Liver (tissue), 9 donors: ENCODE results near the gene PCNP. TPM values are rescaled to one million over a fixed set of nuclear protein-coding genes. Genes with fewer than 3 reads are reported as not detected.

Experiments
- DNase-seq: peaks from one replicate; pipeline ENCODE4 v3.0.0-alpha.2; 2017; ENCODE audit warnings: low spot score
- H3K27ac ChIP-seq, 2 donors: one replicate each; pipeline ENCODE4 v1.7.0; 2013; ENCODE audit warnings: inconsistent platforms in 2 of 2, low read length in 2 of 2, control low read depth in 1 of 2, low read depth in 1 of 2, mild to moderate bottlenecking in 1 of 2
- H3K27me3 ChIP-seq, 4 donors: one replicate each; pipeline versions ENCODE4 v1.6.1 to v1.7.0; 2013; ENCODE audit warnings: low read length in 3 of 4, inconsistent platforms in 1 of 4, mild to moderate bottlenecking in 1 of 4, moderate library complexity in 1 of 4; ENCODE audit not compliant: control insufficient read depth in 4 of 4, insufficient read depth in 4 of 4
- H3K36me3 ChIP-seq, 4 donors: one replicate each; pipeline versions ENCODE4 v1.6.1 to v1.7.0; 2013; ENCODE audit warnings: low read length in 3 of 4, mild to moderate bottlenecking in 3 of 4, low read depth in 1 of 4, moderate library complexity in 1 of 4; ENCODE audit not compliant: control insufficient read depth in 4 of 4, insufficient read depth in 3 of 4
- H3K4me1 ChIP-seq, 4 donors: one replicate each; pipeline versions ENCODE4 v1.6.1 to v1.7.0; 2013; ENCODE audit warnings: low read length in 3 of 4, mild to moderate bottlenecking in 3 of 4, moderate library complexity in 1 of 4; ENCODE audit not compliant: control insufficient read depth in 4 of 4, insufficient read depth in 4 of 4
- H3K4me3 ChIP-seq, 3 donors: one replicate each; pipeline versions ENCODE4 v1.6.1 to v1.7.0; 2013; ENCODE audit warnings: low read length in 3 of 3, control low read depth in 1 of 3, low read depth in 1 of 3, mild to moderate bottlenecking in 1 of 3
- H3K9ac ChIP-seq, 2 donors: one replicate each; pipeline ENCODE4 v1.7.0; 2013; ENCODE audit warnings: low read length in 2 of 2, mild to moderate bottlenecking in 2 of 2, moderate library complexity in 2 of 2, control low read depth in 1 of 2, low read depth in 1 of 2
- H3K9me3 ChIP-seq, 4 donors: one replicate each; pipeline versions ENCODE4 v1.6.1 to v1.7.0; 2013; ENCODE audit warnings: low read length in 3 of 4; ENCODE audit not compliant: control insufficient read depth in 4 of 4
- ATF3 ChIP-seq: IDR thresholded peaks from 2 replicates; pipeline ENCODE4 v1.6.1; 2016; ENCODE audit warnings: antibody characterized with exemption
- CTCF ChIP-seq: fragments of 150-350 bp; IDR thresholded peaks from 2 replicates; pipeline ENCODE4 v1.5.1; 2017; ENCODE audit warnings: improper control_type of control experiment, low read depth, low read length; ENCODE audit not compliant: missing input control
- EGR1 ChIP-seq, 2 donors: IDR thresholded peaks; 2 replicates each; pipeline ENCODE4 v1.6.1; 2016 to 2018; ENCODE audit warnings: antibody characterized with exemption in 2 of 2, low read depth in 2 of 2
- FOXA1 ChIP-seq: IDR thresholded peaks from 2 replicates; pipeline ENCODE4 v1.6.1; 2016; ENCODE audit warnings: antibody characterized with exemption
- FOXA2 ChIP-seq: IDR thresholded peaks from 2 replicates; pipeline ENCODE4 v1.6.1; 2016; ENCODE audit warnings: antibody characterized with exemption
- GABPA ChIP-seq, 2 donors: IDR thresholded peaks in 1 of 2; conservative IDR thresholded peaks in 1 of 2; 2 replicates each; pipeline ENCODE4 v1.6.1; 2016; ENCODE audit warnings: antibody characterized with exemption in 2 of 2, mild to moderate bottlenecking in 1 of 2, moderate library complexity in 1 of 2
- HNF4A ChIP-seq, 2 donors: conservative IDR thresholded peaks; 2 replicates each; pipeline ENCODE4 v1.6.1; 2016; ENCODE audit warnings: antibody characterized with exemption in 2 of 2, mild to moderate bottlenecking in 2 of 2
- JUND ChIP-seq, 2 donors: IDR thresholded peaks; 2 replicates each; pipeline ENCODE4 v1.6.1; 2016; ENCODE audit warnings: antibody characterized with exemption in 2 of 2
- MAX ChIP-seq: IDR thresholded peaks from 2 replicates; pipeline ENCODE4 v1.6.1; 2016; ENCODE audit warnings: antibody characterized with exemption
- NR2F2 ChIP-seq: IDR thresholded peaks from 2 replicates; pipeline ENCODE4 v1.6.1; 2016; ENCODE audit warnings: antibody characterized with exemption
- RAD21 ChIP-seq, 2 donors: IDR thresholded peaks; 2 replicates each; pipeline ENCODE4 v1.6.1; 2016; ENCODE audit warnings: antibody characterized with exemption in 2 of 2, mild to moderate bottlenecking in 2 of 2
- REST ChIP-seq: IDR thresholded peaks from 2 replicates; pipeline ENCODE4 v1.6.1; 2016; ENCODE audit warnings: antibody characterized with exemption, mild to moderate bottlenecking
- RXRA ChIP-seq, 2 donors: IDR thresholded peaks; 2 replicates each; pipeline ENCODE4 v1.6.1; 2017 to 2018; ENCODE audit warnings: antibody characterized with exemption in 2 of 2, mild to moderate bottlenecking in 1 of 2
- SP1 ChIP-seq: IDR thresholded peaks from 2 replicates; pipeline ENCODE4 v1.6.1; 2018; ENCODE audit warnings: antibody characterized with exemption, mild to moderate bottlenecking
- TAF1 ChIP-seq: conservative IDR thresholded peaks from 2 replicates; pipeline ENCODE4 v1.6.1; 2016; ENCODE audit warnings: antibody characterized with exemption, mild to moderate bottlenecking
- YY1 ChIP-seq: IDR thresholded peaks from 2 replicates; pipeline ENCODE4 v1.6.1; 2016; ENCODE audit warnings: antibody characterized with exemption, mild to moderate bottlenecking
- ZBTB33 ChIP-seq: IDR thresholded peaks from 2 replicates; pipeline ENCODE4 v1.6.1; 2016; ENCODE audit warnings: antibody characterized with exemption
- WGBS: extraction: QIAGEN DNeasy Blood & Tissue Kit; methylation state at CpG from one replicate; pipeline ENCODE4 v1.1.7; 2013; 5-methylcytosine and 5-hydroxymethylcytosine counted together
- polyA plus RNA-seq, 2 donors: library from polyadenylated mRNA; stranded (reverse) in 1 of 2; unstranded in 1 of 2; fragments of 200-250 nt in 1 of 2; fragments of >200 nt in 1 of 2; fragmentation: Nextera tagmentation in 1 of 2; extraction: Ambion mirVana in 1 of 2; gene quantifications; one replicate each; pipeline versions ENCODE4 v1.2.1 to v1.2.3, GENCODE V29; 2013 to 2015
- total RNA-seq, 2 donors: library from RNA; depleted of rRNA; stranded (reverse); fragments of >200 nt; gene quantifications; one replicate each; pipeline ENCODE4 v1.2.3, GENCODE V29; 2014
- donor health status: healthy.
- donor health status: healthy.
- donor health status: healthy.
- donor health status: healthy.
- donor health status: healthy.

PCNP gene
- total and polyA plus RNA-seq, 4 donors, result 28.2 to 59.3 (median 34.5) TPM

- Histone ChIP-seq H3K4me3 (no peak overlapping the region), H3K27me3 (no peaks in the 10 kb centered on the region), H3K36me3 (peaks cover 0 to 2% (median 0%) of the 10 kb centered on the region in 4 donors), H3K9me3 (peaks cover 0 to 6% (median 3%) of the 10 kb centered on the region in 4 donors), H3K9ac (no peak overlapping the region), H3K27ac (no peak overlapping the region), H3K4me1 (no peaks in the 10 kb centered on the region)
- DNase-seq, result no peak
- WGBS, result 88% methylated on average over 2 of the region's 2 CpGs
- TF ChIP-seq REST (no peak), NR2F2 (no peak), RXRA (IDR thresholded peaks at IDR 0.05) (no peak), HNF4A (conservative IDR thresholded peaks at IDR 0.05) (no peak), MAX (no peak), EGR1 (IDR thresholded peaks at IDR 0.05; ENCODE audit: low read depth in 2 of 2) (no peak), CTCF (no peak), GABPA (IDR thresholded peaks at IDR 0.05 in 1 of 2, conservative IDR thresholded peaks at IDR 0.05 in 1 of 2) (no peak), RAD21 (IDR thresholded peaks at IDR 0.05) (no peak), FOXA2 (no peak)
These were observed 51.9 kb downstream of the PCNP start for GRCh38 chr3:101625879-101626278.

GRCh38 chr3:101629219-101629618 lies 55.2 kb downstream of the PCNP start:
- H3K4me1 ChIP-seq, result no peaks in the 10 kb centered on the region
- H3K36me3 ChIP-seq, result peaks cover 0 to 2% (median 0%) of the 10 kb centered on the region in 4 donors
- no peak overlapping the region for H3K9ac ChIP-seq
- H3K27ac ChIP-seq, result no peak overlapping the region
- no peak for DNase-seq
- H3K9me3 ChIP-seq, result peaks cover 0 to 6% (median 3%) of the 10 kb centered on the region in 4 donors
- TF ChIP-seq ATF3 (no peak), CTCF (no peak), MAX (no peak), JUND (IDR thresholded peaks at IDR 0.05) (no peak), TAF1 (no peak), ZBTB33 (no peak), FOXA2 (no peak), GABPA (IDR thresholded peaks at IDR 0.05 in 1 of 2, conservative IDR thresholded peaks at IDR 0.05 in 1 of 2) (no peak), REST (no peak), EGR1 (IDR thresholded peaks at IDR 0.05; ENCODE audit: low read depth in 2 of 2) (no peak), SP1 (no peak), NR2F2 (no peak), HNF4A (conservative IDR thresholded peaks at IDR 0.05) (no peak), RXRA (IDR thresholded peaks at IDR 0.05) (no peak), YY1 (no peak), FOXA1 (no peak), RAD21 (IDR thresholded peaks at IDR 0.05) (no peak)
- no peak overlapping the region for H3K4me3 ChIP-seq
- H3K27me3 ChIP-seq, result no peaks in the 10 kb centered on the region
